ENCODE data around the gene FAT1. TPM values are rescaled to one million over a fixed set of nuclear protein-coding genes. Genes with fewer than 3 reads are reported as not detected.

Gene FAT1
- total RNA-seq, 2 experiments from 2014 or later, result under 0.01 to 0.08 TPM

- no peak overlapping the region for H3K4me2 ChIP-seq (ENCODE audit: low read length)
- H3K4me3 ChIP-seq (ENCODE audit: low read depth, low read length, poor library complexity, severe bottlenecking), result no peak overlapping the region
- no peaks in the 10 kb centered on the region for H3K4me1 ChIP-seq (ENCODE audit: insufficient read depth, low read length, poor library complexity, severe bottlenecking)
- ChIA-PET POLR2A (no interaction called here), CTCF (ENCODE audit: unreplicated experiment) (no interaction called here)
- H3K36me3 ChIP-seq (ENCODE audit: insufficient read depth, low read length), result no peaks in the 10 kb centered on the region
- no TSS peak for BruUV-seq (replicated peaks)
- DNase-seq (ENCODE audit: low spot score), result no peak
- TF ChIP-seq, protein P1, sequence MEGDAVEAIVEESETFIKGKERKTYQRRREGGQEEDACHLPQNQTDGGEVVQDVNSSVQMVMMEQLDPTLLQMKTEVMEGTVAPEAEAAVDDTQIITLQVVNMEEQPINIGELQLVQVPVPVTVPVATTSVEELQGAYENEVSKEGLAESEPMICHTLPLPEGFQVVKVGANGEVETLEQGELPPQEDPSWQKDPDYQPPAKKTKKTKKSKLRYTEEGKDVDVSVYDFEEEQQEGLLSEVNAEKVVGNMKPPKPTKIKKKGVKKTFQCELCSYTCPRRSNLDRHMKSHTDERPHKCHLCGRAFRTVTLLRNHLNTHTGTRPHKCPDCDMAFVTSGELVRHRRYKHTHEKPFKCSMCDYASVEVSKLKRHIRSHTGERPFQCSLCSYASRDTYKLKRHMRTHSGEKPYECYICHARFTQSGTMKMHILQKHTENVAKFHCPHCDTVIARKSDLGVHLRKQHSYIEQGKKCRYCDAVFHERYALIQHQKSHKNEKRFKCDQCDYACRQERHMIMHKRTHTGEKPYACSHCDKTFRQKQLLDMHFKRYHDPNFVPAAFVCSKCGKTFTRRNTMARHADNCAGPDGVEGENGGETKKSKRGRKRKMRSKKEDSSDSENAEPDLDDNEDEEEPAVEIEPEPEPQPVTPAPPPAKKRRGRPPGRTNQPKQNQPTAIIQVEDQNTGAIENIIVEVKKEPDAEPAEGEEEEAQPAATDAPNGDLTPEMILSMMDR (conservative IDR thresholded peaks at IDR 0.05; ENCODE audit: low read length), result no peak
- no peak for TF ChIP-seq EZH2phosphoT487 (IDR thresholded peaks at IDR 0.05; ENCODE audit: borderline replicate concordance, low read depth, low read length)
- H3K9me3 ChIP-seq (ENCODE audit: low read length), result no peaks in the 10 kb centered on the region
- no peak overlapping the region for H3K27ac ChIP-seq (ENCODE audit: low read depth, low read length, poor library complexity, severe bottlenecking)
- no peak overlapping the region for H2AFZ ChIP-seq (ENCODE audit: low read length)
- intact Hi-C loops (cut with micrococcal nuclease; ENCODE audit: unreplicated experiment), result no loop called here
- no peaks in the 10 kb centered on the region for H4K20me1 ChIP-seq (ENCODE audit: insufficient read depth, low read length)
- no peaks in the 10 kb centered on the region for H3K79me2 ChIP-seq (ENCODE audit: insufficient read depth, low read depth, low read length)
- no peaks in the 10 kb centered on the region for H3K9me2 ChIP-seq (ENCODE audit: insufficient read depth, low read length)
These were observed 26.1 kb upstream of the FAT1 start for GRCh38 chr4:186749611-186750281.

DNA sequence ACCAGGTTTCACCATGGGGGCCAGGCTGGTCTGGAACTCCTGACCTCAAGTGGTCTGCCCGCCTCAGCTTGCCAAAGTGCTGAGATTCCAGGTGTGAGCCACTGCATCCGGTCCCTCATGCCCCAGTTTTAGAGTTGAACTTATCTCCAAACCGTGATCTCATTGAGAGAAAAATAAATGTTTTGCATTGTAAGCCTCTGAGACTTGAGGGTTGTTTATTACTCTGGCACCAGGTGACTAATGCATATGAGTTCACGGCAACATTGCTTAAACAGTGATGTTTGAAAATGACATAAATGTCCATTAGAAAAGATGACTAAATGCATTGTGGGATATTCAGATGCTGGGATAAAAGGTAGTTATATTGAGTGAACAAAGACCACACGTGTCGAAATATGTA, 22.9 kb upstream of the FAT1 start:
- BruUV-seq (replicated peaks), result no TSS peak
- Histone ChIP-seq H3K4me2 (ENCODE audit: low read length) (no peak overlapping the region), H3K9me3 (ENCODE audit: low read length) (no peaks in the 10 kb centered on the region), H2AFZ (ENCODE audit: low read length) (no peak overlapping the region), H3K79me2 (ENCODE audit: insufficient read depth, low read depth, low read length) (no peaks in the 10 kb centered on the region), H3K36me3 (ENCODE audit: insufficient read depth, low read length) (no peaks in the 10 kb centered on the region), H3K9me2 (ENCODE audit: insufficient read depth, low read length) (no peaks in the 10 kb centered on the region), H3K4me1 (ENCODE audit: insufficient read depth, low read length, poor library complexity, severe bottlenecking) (no peaks in the 10 kb centered on the region), H3K4me3 (ENCODE audit: low read depth, low read length, poor library complexity, severe bottlenecking) (no peak overlapping the region), H3K27ac (ENCODE audit: low read depth, low read length, poor library complexity, severe bottlenecking) (no peak overlapping the region), H4K20me1 (ENCODE audit: insufficient read depth, low read length) (no peaks in the 10 kb centered on the region)
- ChIA-PET POLR2A (no interaction called here), CTCF (ENCODE audit: unreplicated experiment) (no interaction called here)
- no peak for DNase-seq (ENCODE audit: low spot score)
- no peak for TF ChIP-seq EZH2phosphoT487 (IDR thresholded peaks at IDR 0.05; ENCODE audit: borderline replicate concordance, low read depth, low read length)
- TF ChIP-seq, protein P1 (conservative IDR thresholded peaks at IDR 0.05; ENCODE audit: low read length), result no peak
- intact Hi-C loops (cut with micrococcal nuclease; ENCODE audit: unreplicated experiment), result no loop called here

DNA sequence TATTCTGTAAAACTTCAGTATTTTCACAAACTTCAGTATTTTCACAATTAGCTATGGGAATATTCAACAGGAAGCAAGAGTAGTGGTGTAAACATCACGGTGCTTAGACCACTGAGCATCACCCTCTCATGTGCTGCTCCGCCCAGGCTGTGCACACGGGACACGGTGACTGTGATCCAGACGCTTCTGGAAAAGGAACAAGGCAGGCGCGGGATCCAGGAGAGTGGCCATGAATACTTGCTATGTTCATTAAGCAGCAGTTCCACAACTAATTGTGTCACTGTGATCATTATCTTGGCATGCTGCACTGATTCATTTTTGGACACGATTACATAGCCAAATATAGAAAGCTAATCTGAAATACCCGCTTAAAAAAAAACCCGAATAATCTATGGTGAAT, 19.6 kb upstream of the FAT1 start:
- Histone ChIP-seq H3K4me2 (ENCODE audit: low read length) (no peak overlapping the region), H3K79me2 (ENCODE audit: insufficient read depth, low read depth, low read length) (no peaks in the 10 kb centered on the region), H3K27ac (ENCODE audit: low read depth, low read length, poor library complexity, severe bottlenecking) (no peak overlapping the region), H3K9me2 (ENCODE audit: insufficient read depth, low read length) (no peaks in the 10 kb centered on the region), H2AFZ (ENCODE audit: low read length) (no peak overlapping the region), H3K9me3 (ENCODE audit: low read length) (no peaks in the 10 kb centered on the region), H4K20me1 (ENCODE audit: insufficient read depth, low read length) (no peaks in the 10 kb centered on the region), H3K4me3 (ENCODE audit: low read depth, low read length, poor library complexity, severe bottlenecking) (no peak overlapping the region), H3K4me1 (ENCODE audit: insufficient read depth, low read length, poor library complexity, severe bottlenecking) (no peaks in the 10 kb centered on the region), H3K36me3 (ENCODE audit: insufficient read depth, low read length) (no peaks in the 10 kb centered on the region)
- ChIA-PET POLR2A (interaction anchor here (0.5 kb wide), 1 partner anchor 11 kb away, joined by 3 read pairs; no protein-coding TSS in a partner anchor), CTCF (ENCODE audit: unreplicated experiment) (no interaction called here)
- no peak for DNase-seq (ENCODE audit: low spot score)
- TF ChIP-seq EZH2phosphoT487 (IDR thresholded peaks at IDR 0.05; ENCODE audit: borderline replicate concordance, low read depth, low read length), result no peak
- TF ChIP-seq, protein P1 (conservative IDR thresholded peaks at IDR 0.05; ENCODE audit: low read length), result no peak
- intact Hi-C loops (cut with micrococcal nuclease; ENCODE audit: unreplicated experiment), result no loop called here
- no TSS peak for BruUV-seq (replicated peaks)

Measured in OCI-LY7 (cell line).